Fibroblast of skin of back (primary cell): ENCODE measurements around the gene PROC.
"Not testable (repeated sequence)": the region's sequence is repeated elsewhere in the genome, so short reads cannot be mapped to it uniquely, and the experiment has no call there.

ENCODE experiments used
- DNase-seq: peaks from one replicate; pipeline ENCODE4 v3.0.0-alpha.2; 2013

PROC gene

DNA sequence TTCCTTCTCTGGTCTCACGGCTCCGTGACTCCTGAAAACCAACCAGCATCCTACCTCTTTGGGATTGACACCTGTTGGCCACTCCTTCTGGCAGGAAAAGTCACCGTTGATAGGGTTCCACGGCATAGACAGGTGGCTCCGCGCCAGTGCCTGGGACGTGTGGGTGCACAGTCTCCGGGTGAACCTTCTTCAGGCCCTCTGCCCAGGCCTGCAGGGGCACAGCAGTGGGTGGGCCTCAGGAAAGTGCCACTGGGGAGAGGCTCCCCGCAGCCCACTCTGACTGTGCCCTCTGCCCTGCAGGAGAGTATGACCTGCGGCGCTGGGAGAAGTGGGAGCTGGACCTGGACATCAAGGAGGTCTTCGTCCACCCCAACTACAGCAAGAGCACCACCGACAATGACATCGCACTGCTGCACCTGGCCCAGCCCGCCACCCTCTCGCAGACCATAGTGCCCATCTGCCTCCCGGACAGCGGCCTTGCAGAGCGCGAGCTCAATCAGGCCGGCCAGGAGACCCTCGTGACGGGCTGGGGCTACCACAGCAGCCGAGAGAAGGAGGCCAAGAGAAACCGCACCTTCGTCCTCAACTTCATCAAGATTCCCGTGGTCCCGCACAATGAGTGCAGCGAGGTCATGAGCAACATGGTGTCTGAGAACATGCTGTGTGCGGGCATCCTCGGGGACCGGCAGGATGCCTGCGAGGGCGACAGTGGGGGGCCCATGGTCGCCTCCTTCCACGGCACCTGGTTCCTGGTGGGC lies 10.0 kb downstream of the PROC start:
- DNase-seq = no peak

DNA sequence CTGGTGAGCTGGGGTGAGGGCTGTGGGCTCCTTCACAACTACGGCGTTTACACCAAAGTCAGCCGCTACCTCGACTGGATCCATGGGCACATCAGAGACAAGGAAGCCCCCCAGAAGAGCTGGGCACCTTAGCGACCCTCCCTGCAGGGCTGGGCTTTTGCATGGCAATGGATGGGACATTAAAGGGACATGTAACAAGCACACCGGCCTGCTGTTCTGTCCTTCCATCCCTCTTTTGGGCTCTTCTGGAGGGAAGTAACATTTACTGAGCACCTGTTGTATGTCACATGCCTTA lies 10.5 kb downstream of the PROC start:
- DNase-seq = no peak

DNA sequence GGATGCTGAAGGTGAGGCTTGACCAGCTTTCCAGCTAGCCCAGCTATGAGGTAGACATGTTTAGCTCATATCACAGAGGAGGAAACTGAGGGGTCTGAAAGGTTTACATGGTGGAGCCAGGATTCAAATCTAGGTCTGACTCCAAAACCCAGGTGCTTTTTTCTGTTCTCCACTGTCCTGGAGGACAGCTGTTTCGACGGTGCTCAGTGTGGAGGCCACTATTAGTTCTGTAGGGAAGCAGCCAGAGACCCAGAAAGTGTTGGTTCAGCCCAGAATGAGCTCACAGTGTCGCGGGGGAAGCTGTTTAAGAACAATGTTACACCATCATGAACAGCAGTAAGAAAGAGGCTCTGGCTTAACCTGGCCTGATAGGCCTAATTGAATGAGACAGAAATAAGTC lies 11.1 kb downstream of the PROC start:
- no peak for DNase-seq

DNA sequence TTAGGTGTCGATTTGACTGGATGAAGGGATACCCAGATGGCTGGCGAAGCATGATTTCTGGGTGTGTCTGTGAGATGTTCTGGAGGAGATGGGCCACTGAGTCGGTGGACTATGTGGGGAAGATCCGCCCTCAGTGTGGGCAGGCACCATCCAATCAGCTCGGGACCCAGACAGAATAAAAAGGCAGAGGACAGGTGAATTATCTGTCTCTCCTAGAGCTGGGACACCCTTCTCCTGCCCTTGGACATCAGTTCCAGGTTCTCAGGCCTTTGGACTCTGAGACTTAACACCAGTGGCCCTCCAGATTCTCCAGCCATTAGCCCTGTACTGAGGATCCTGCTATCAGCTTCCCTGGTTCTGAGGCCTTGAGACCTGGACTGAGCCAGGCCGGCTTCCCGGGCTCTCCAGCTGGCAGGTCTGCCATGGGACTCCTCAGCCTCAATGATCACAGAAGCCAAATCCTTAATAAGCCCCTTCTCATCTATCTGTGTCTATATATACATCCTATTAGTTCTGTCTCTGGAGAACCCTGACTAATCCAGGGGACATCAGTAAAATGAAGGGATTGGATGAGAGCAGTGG lies 11.7 kb downstream of the PROC start:
- DNase-seq = no peak

DNA sequence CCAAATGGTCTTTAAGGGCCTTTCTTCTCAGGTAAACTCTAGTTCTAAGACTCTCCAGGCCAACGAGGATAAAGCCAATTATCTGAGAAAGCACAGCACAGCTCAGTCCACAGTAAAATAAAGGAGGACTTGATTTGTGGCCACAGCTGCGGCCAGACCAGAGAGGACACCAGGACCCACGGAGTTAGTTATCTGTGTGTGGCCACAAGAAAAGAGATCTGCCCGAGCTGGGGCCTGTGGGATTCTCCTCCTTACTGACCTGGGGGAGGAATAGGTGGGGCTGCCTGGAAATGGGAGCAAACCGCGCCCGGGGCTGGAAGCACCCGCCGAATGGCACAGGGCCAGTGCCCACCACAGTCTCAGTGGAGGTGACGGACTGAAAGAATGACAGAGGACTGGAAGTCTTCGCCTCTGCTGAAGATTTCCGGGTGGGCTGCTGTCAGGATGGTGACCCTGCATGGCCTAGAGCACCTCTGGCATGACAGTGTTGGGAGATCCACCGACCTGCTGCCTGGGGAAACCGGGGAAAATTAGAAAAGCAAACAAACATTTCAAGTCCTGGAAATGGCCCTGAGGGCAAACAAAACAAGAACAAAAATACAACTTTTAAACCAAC lies 13.3 kb downstream of the PROC start:
- no peak for DNase-seq

DNA sequence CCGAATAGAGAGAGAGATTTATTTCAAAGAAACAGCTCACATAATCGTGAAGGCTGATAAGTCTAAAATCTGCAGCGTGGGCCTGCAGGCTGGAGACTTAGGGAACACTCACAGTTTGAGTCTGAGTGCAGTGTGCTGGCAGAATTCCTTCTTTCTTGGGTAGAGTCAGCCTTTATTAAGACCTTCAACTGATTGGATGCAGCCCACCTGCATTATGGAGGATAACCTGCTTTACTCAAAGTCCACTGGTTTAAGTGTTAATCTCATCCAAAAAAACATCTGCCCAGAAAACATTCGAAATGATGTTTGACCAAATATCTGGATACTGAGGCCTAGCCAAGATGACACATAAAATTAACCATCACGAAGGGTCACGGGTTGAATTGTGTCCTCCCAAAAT lies 16.3 kb downstream of the PROC start:
- no peak for DNase-seq

DNA sequence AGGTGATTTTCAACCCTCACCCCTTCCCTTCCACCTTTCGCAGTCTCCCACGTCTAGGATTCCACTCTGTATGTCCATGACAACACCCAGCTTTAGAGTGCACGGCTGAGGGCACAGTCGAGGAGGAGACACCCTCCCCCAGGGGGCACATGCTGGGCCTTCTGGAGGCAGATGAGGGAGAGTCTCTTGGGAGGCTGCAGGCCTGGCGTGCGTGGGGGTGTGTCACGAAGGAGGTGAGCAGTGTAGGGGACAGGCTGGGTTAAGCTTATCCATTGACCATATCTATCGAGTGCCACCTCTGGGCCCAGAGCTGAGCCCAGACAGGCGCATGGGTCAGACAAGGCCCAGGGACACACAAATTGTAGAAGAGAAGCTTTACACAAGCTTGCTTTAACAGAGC lies 18.8 kb downstream of the PROC start:
- DNase-seq = no peak

DNA sequence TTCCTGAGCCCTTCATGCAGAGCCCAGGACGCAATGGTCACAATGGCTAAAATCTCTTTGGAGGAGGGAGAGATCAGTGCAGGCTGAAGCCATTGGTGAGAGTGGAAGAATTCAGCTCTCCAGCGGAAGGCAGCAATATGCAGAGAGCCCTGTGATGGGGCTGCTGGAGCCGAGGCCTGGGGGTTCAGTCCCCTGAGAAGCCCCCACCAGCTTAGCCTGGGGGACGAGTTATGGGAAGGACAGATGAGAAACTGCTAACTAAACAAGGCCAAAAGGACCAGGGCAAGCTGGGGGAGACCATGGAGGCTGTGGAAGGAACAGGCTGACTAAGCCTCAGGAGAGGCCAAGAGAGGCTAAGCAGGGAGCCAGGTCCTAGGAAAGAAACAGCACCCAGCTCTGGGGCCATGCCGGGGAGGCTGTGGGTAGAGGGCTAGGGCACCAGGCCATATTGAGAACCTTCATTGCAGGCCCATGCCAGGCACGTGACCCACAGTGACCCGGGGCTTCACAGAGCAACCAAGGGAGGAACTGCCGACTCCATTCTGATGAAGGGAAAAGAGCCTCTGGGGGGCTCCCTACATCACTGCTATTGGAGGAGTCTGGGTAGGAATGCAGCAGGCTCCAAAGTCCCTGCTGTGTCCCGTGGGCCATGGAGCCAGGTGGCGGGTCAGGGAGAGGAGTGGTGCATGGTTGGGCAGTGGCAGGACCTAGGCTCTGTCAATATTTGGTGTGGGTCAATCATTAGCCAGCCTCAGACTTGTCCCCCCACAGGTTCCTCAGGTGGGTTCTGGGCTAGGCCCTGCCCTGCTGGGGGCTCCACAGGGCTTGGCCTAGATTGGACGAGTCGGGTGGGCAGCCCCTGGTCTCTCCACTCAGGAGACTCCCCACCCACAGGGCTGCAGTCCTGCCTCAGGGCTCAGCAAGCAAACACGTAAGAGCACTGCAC lies 19.8 kb downstream of the PROC start:
- no peak for DNase-seq

DNA sequence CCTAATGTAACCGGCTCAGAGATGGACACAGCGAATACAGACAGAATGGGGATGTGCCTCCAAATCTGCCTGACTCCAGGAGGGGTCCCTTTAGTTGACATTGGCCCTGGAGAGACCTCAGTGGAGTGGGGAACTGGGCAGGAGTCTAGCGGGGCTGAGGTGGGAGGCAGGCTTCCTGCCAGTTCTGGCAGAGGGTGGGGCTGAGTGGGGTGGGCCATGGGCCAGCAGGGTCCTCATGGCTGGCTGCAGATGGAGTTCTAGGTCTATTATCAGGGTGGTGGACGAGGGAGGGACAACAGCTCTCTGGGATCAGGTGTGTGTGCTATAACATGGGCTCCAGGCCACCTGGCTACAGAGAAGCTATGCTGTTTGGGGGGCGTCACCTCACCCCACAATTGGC lies 21.1 kb downstream of the PROC start:
- no peak for DNase-seq

DNA sequence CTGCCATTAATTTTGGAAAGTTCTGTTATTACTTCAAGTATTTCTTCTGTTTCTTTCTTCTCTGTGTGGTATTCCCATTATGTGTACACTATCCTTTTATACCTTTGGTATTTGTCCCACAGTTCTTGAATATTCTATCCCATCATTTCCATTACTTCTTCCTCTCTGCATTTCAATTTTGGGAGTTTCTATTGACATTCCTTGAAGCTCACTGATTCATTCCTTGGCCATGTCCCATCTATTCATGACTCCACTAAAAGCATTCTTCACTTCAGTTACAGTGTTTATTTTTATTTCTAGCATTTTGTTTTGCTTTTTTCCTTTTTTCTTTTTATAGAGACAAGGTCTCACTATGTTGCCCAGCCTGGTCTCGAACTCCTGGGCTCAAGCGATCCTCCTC lies 30.3 kb downstream of the PROC start:
- DNase-seq = peak; percentile 75

DNA sequence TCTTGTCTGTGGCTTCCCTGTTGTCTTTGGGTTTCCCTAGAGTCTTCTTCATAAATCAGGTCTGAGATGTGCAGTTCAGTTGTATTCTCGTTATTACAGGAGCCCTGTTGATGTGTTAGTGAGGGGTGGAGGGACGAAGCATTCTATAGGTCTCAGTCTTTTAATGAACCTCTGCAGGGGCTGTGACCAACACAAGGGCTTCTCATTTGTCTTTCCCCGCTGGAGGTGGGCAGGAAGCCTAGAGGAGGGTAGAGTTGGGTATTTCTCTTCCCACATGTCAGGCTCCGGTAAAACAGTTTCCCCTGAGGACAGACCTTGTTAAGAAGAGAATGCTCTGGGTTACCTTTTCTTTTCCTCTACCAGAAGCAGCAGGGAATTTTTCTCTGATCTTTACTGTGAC lies 31.2 kb downstream of the PROC start:
- DNase-seq = no peak

DNA sequence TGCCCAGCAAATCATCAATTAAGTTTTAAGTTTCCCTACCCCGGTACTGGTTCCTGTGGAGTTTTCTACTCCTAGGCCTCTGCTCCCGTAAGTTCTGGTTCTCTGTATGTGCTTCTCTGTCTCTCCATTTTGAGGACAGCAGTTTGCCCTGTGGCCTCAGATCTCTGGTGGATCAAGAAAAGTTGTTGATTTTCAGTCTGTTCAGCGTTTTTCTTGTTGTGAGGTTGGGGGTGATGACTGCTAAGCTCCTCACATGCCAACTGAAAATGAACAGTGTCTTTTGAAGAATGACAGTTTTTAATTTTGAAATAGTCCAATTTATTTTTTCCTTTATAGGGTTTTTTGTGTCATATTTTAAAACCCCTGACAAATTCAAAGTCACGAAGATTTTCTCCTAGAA lies 31.7 kb downstream of the PROC start:
- DNase-seq = no peak

DNA sequence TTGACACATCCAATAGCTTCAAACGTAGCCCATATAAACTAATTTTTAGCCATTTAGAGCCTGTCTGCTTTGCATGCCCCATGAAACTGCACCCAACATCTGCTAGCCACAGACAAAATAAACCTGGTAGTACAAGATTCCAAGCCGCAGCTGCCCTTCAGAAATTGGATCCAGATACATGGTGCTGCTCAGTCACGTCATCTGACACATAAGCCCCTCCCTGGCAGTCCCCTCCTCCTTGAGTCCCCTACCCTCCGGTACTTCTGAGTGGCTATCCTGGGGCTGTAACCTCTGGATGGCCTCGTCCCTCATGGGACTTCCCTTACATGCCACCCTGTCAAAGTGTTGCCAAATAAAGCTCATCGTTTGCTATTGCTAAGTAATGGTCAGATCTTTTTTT lies 33.8 kb downstream of the PROC start:
- DNase-seq = peak; percentile 10

DNA sequence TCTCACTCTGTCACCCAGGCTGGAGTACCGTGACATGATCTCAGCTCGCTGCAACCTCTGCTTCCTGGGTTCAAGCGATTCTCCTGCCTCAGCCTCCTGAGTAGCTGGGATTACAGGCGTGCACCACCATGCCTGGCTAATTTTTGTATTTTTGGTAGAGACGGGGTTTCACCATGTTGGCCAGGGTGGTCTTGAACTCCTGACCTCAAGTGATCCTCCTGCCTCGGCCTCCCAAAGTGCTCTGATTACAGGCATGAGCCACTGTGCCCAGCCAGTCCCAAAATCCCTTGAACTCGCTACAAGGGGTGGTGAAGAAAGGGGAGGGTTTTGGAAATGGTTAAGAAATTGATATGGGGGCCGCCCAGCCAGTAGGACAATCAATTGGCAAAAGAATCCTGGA lies 34.2 kb downstream of the PROC start:
- not testable (repeated sequence) for DNase-seq

DNA sequence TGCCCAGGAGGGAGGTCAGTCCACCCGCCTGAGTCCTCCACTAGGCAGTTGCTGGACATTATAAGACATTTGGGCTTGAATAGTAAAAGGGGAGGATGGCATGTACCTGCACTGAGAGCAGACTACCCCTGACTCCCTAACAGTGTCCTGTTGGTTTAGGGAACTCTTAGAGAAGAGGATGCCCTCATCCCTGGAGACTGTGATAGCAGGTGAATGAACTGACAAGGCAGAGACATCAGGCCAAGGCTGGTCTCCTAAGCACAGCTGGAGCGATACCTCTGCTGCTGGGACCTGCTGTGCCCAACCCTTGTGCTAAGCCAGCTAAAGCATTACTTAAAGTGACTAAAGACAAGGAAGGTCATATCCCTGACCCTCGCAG lies 34.8 kb downstream of the PROC start:
- DNase-seq = no peak

DNA sequence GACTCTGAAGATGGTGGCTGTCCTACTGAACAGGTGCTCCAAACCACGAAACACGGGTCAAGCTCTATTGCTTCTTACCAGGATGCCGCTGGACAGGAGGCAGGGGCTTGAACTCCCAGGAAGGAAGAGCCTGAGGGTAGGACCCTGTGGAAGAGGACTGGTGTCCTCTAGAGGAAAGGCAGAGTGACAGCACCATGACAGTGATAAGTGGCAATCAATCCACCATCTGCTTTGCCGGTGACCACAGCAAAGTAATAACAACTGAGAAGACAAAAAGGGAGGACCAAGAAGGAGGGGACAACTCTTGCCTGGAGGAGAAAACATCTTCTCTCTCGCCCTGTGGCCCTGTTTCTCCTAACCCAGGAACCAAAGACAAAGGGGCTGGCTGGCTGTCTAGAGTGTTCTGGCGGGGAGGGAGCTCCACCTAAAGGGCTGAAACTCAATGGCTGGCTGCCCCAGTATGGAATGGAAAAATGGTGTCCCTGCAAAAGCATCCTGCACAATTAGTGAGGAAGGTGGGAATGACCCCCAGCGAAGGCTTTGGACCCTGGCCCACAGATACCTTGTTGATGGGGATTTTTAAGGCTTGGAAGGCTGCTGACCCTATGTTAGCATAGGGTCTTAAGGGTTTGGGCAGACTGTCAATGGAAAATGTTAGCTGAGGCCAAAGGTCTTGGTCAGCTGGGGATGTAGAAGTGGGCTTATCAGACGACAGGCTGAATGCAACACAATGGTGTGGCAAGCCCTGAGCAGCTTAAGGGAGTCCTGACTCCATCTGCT lies 35.4 kb downstream of the PROC start:
- DNase-seq = peak; percentile 15

DNA sequence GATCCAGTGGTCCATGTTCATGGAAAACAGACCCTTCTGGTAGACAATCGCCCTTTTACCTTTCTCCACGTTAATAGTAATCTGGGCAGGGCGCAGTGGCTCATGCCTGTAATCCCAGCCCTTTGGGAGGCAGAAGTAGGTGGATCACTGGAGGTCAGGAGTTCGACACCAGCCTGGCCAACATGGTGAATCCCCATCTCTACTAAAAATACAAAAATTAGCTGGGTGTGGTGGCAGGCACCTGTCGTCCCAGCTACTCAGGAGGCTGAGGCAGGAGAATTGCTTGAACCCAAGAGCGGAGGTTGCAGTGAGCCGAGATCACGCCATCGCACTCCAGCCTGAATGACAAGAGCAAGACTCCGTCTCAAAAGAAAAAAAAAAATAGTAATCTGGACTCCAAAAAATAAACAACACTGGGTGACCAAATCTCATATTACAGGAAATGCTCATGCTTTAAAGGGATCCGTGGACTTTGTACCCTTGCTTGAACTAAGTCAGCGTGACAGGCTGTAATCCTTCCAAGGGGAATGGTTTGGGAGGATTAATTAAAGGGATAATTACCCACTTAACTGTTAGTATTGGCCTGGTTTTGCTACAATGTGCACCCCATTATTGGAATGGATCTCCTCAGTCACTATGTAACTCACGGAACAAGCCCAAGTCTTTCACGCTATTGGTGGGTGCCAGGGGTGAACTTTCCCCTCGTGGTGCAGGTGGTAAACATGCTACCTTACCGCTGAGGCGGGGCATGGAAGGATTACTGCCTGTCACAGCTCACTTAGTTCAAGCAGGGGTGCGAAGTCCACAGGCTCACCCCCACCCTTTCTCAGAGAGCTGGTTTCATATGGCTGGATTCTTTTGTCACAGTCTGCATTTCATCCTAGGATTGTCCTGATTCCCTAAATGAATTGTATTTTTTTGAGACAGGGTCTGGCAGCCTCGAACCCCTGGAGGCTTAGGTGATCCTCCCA lies 36.7 kb downstream of the PROC start:
- no peak for DNase-seq

DNA sequence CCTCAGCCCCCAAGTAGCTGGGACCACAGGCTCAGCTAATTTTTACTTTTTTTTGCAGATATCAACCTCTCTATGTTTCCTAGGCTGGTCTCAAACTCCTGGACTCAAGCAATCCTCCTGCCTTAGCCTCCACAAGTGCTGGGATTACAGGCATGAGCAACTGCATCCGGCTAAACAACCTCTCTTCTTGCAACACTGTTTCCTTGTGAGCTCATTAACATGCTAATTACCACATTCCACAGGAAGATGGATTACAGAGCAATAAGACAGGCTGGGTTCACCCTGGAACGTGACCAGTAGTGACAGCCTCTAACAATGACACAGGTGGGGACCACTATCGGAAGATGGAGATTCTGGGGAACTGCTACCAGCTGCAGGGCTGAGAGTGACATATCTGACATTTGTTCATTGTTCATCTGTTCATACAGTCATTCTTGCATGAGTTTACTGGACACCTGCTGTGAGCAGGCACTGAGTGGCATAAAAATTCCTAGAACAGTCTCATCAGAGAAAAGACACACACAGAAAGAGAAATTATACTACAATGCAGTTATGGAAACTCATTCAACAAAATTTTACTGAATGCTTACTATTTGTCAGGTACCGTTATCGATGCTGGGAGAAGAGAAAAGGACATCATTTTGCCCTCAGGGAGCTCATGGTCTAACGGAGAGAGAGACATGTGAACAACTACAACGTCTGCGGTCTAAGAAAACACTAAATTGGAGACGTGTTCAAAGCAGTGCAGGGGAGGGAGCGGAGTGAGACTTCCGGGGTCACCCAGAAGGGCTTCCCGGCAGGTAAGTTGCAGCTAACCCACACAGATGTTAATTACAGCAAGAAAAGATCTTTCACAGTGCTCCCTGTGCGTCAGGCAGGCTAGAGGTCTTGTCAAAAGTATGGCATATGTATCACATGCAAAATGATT lies 37.6 kb downstream of the PROC start:
- peak; percentile 10 for DNase-seq

DNA sequence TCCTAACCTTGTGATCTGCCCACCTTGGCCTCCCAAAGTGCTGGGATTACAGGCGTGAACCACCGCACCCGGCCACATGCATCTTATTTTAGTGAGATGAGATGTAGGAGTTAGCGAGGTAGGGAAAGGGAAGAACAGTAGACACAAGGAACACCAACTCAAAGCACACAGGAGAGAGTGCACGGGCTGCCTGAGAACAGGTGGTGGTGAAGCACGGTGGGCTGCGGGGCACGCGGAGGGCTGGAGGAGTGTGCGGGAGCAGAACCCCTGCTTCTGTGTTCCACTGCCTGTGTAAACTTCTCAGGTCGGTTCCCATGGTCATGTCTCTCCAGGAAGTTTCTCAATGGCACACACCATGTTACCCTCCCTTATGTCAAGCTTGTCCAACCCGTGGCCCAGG lies 38.7 kb downstream of the PROC start:
- DNase-seq = no peak

DNA sequence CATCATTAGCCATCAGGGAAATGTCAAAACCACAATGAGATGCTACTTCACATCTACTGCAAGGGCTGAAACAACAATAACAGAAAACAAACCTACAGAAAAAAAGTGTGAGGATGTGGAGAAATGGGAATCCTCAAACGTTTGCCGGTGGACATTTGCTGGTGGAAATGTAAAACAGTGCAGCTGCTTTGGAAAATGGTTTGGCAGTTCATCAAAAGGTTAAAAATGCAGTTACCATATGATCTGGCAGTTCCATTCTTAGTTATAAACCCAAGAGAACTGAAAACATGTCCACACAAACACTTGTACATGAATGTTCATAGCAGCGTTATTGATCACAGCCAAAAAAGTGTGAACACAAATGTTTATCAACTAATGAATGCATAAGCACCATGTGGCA lies 44.2 kb downstream of the PROC start:
- no peak for DNase-seq
